ENCODE data around the gene ADAM22.
"Not testable (repeated sequence)": the region's sequence is repeated elsewhere in the genome, so short reads cannot be mapped to it uniquely, and the experiment has no call there.

The ADAM22 gene, protein sequence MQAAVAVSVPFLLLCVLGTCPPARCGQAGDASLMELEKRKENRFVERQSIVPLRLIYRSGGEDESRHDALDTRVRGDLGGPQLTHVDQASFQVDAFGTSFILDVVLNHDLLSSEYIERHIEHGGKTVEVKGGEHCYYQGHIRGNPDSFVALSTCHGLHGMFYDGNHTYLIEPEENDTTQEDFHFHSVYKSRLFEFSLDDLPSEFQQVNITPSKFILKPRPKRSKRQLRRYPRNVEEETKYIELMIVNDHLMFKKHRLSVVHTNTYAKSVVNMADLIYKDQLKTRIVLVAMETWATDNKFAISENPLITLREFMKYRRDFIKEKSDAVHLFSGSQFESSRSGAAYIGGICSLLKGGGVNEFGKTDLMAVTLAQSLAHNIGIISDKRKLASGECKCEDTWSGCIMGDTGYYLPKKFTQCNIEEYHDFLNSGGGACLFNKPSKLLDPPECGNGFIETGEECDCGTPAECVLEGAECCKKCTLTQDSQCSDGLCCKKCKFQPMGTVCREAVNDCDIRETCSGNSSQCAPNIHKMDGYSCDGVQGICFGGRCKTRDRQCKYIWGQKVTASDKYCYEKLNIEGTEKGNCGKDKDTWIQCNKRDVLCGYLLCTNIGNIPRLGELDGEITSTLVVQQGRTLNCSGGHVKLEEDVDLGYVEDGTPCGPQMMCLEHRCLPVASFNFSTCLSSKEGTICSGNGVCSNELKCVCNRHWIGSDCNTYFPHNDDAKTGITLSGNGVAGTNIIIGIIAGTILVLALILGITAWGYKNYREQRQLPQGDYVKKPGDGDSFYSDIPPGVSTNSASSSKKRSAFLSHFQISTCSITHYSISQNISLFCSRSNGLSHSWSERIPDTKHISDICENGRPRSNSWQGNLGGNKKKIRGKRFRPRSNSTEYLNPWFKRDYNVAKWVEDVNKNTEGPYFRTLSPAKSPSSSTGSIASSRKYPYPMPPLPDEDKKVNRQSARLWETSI

DNA sequence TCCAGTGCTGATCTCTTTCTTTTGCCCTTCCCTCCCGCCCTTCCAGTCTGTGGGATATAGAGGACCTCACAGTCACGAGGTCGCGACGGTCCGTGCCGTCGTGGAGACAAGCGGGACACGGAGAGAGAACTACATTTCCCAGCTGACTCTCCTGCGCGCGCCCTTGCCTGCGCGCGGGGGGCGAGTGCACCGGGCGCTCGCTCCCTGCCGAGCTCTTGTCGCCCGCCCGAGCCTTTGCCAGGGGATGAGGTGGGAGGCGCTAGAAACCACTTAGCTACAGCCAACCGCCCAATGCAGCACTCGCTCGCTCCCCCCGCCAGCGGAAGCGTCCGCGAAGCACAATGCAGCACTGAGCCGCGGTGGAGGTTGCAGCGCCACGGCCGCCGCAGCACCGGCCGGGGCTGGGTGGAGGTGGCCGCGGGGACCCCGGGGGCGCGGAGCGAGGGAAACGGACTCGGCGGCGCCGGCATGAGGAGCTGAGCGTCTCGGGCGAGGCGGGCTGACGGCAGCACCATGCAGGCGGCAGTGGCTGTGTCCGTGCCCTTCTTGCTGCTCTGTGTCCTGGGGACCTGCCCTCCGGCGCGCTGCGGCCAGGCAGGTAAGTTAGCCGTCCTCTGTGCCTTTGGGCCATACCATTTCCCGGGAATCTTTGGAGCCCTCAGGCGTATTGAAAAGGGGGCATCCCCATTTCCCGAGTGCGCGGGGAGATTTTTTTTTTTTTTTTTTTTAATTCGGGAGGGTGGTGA lies at the start of gene ADAM22:
Gene ADAM22 (plus strand): TSS at position 299 of the 746 bp plus-strand sequence. CDS start 215 bp downstream, at position 514.
- H3K27ac ChIP-seq (ENCODE audit: low read length): no peak within 1 kb of the TSS
- no peaks in the 10 kb centered on the region for H3K9me3 ChIP-seq (ENCODE audit: insufficient read depth, low read depth, low read length)
- H3K36me3 ChIP-seq (ENCODE audit: insufficient read depth, low read depth, low read length): peaks cover 7% of the 10 kb centered on the region; the same call in 1 of the 2 replicates
- no peaks in the 10 kb centered on the region for H3K4me1 ChIP-seq (ENCODE audit: insufficient read depth, low read length)
- peak within 1 kb of the TSS; percentile 90 for H3K4me3 ChIP-seq (ENCODE audit: low read length)
- peak within 1 kb of the TSS; percentile 84 for H3K9ac ChIP-seq (ENCODE audit: low read depth, low read length)
- peaks cover 16% of the 10 kb centered on the region for H3K27me3 ChIP-seq (ENCODE audit: insufficient read depth, low read length)

DNA sequence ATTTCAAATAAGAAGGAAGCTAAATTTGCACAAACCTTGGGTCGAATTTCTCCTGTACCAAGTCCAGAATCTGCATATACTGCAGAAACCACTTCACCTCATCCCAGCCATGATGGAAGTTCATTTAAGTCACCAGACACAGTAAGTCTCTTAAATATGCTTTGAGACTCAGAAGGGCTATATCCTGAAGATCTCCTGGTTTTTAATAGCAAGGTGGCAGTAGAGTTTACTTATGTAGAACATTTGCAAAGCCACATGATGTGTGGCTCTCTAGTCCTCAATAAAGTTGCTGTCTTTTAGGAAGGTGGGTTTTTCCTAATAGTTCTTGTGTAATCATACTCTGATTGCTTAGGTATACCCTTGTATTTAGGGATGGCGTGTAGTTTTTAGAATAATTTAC lies 49.0 kb upstream of the ADAM22 start:
- Histone ChIP-seq H3K4me3 (ENCODE audit: low read length) (no peak overlapping the region), H3K27me3 (ENCODE audit: insufficient read depth, low read length) (no peaks in the 10 kb centered on the region), H3K27ac (ENCODE audit: low read length) (no peak overlapping the region), H3K9ac (ENCODE audit: low read depth, low read length) (no peak overlapping the region), H3K9me3 (ENCODE audit: insufficient read depth, low read depth, low read length) (no peaks in the 10 kb centered on the region), H3K36me3 (ENCODE audit: insufficient read depth, low read depth, low read length) (peaks cover 98% of the 10 kb centered on the region), H3K4me1 (ENCODE audit: insufficient read depth, low read length) (no peaks in the 10 kb centered on the region)

DNA sequence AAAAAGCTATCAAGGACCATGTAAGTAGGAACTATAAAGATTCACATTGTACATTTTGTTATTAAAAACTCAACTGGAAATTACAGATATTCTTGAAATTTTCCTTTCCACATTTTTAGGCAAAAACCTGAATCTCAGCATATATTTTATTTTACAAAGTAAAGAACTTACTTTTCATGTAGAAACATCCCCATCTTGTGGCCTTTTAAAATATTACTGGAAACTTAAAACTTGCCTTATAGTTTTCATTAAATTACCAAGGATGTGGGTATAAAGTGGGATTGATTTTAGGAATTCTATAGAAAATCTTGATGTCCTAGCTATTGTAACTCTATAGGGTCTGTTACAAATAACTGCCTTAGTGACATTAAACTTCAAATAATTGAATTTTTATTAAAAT lies 47.2 kb upstream of the ADAM22 start:
- Histone ChIP-seq H3K4me1 (ENCODE audit: insufficient read depth, low read length) (no peaks in the 10 kb centered on the region), H3K9me3 (ENCODE audit: insufficient read depth, low read depth, low read length) (no peaks in the 10 kb centered on the region), H3K4me3 (ENCODE audit: low read length) (no peak overlapping the region), H3K27me3 (ENCODE audit: insufficient read depth, low read length) (no peaks in the 10 kb centered on the region), H3K9ac (ENCODE audit: low read depth, low read length) (no peak overlapping the region), H3K36me3 (ENCODE audit: insufficient read depth, low read depth, low read length) (peaks cover 98% of the 10 kb centered on the region), H3K27ac (ENCODE audit: low read length) (no peak overlapping the region)

DNA sequence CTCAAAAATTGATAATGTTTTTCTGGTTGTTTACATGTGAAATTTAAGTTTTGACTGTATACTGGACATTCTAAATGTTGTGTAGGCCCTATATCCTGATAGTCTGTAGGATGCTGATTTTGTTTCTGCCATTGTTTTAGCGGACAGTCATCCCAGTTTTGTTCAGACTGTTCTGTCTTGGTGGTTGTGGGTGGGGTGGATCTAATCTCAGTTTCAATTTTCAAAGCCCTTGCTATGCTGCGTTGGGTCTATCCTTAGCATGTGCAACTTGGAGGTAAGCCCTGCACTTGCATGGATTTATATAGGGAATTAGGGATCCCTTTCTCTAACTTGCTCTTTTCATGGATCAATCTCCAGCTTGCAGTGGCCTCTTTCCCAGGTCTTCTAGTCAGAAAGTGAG lies 38.7 kb upstream of the ADAM22 start:
- Histone ChIP-seq H3K27ac (ENCODE audit: low read length) (no peak overlapping the region), H3K4me1 (ENCODE audit: insufficient read depth, low read length) (no peaks in the 10 kb centered on the region), H3K9ac (ENCODE audit: low read depth, low read length) (no peak overlapping the region), H3K36me3 (ENCODE audit: insufficient read depth, low read depth, low read length) (peaks cover 92% of the 10 kb centered on the region), H3K4me3 (ENCODE audit: low read length) (no peak overlapping the region), H3K9me3 (ENCODE audit: insufficient read depth, low read depth, low read length) (no peaks in the 10 kb centered on the region), H3K27me3 (ENCODE audit: insufficient read depth, low read length) (no peaks in the 10 kb centered on the region)

DNA sequence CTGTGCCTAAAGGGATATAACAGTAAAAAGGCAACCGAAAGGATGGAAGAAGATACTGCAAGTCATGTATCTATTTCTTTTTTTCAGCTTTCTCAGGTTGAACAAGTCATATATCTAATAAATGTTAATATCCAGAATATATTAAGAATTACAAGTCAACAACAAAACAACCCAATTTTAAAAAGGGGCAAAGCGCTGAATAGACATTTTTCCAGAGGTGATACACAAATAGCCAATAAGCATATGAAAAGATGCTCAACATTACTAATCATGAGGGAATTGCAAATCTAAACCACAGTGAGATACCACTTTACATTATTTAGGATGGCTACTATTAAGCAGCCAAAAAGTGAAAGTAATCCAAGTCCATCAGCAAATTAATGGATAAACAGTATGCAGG lies 34.8 kb upstream of the ADAM22 start:
- Histone ChIP-seq H3K9ac (ENCODE audit: low read depth, low read length) (no peak overlapping the region), H3K9me3 (ENCODE audit: insufficient read depth, low read depth, low read length) (no peaks in the 10 kb centered on the region), H3K4me1 (ENCODE audit: insufficient read depth, low read length) (no peaks in the 10 kb centered on the region), H3K27me3 (ENCODE audit: insufficient read depth, low read length) (no peaks in the 10 kb centered on the region), H3K27ac (ENCODE audit: low read length) (no peak overlapping the region), H3K36me3 (ENCODE audit: insufficient read depth, low read depth, low read length) (peaks cover 97% of the 10 kb centered on the region), H3K4me3 (ENCODE audit: low read length) (no peak overlapping the region)

DNA sequence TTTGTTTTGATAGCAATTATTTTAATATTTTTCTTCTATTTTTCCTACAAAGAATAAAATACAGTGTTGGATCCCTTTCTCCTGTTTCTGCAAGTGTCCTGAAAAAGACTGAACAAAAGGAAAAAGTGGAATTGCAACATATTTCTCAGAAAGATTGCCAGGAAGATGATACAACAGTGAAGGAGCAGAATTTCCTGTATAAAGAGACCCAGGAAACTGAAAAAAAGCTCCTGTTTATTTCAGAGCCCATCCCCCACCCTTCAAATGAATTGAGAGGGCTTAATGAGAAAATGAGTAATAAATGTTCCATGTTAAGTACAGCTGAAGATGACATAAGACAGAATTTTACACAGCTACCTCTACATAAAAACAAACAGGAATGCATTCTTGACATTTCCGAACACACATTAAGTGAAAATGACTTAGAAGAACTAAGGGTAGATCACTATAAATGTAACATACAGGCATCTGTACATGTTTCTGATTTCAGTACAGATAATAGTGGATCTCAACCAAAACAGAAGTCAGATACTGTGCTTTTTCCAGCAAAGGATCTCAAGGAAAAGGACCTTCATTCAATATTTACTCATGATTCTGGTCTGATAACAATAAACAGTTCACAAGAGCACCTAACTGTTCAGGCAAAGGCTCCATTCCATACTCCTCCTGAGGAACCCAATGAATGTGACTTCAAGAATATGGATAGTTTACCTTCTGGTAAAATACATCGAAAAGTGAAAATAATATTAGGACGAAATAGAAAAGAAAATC lies 26.7 kb upstream of the ADAM22 start:
- peaks cover 58% of the 10 kb centered on the region for H3K36me3 ChIP-seq (ENCODE audit: insufficient read depth, low read depth, low read length)
- not testable (repeated sequence) for H3K4me3 ChIP-seq (ENCODE audit: low read length); H3K9me3 ChIP-seq (ENCODE audit: insufficient read depth, low read depth, low read length); H3K27ac ChIP-seq (ENCODE audit: low read length); H3K27me3 ChIP-seq (ENCODE audit: insufficient read depth, low read length); H3K4me1 ChIP-seq (ENCODE audit: insufficient read depth, low read length); H3K9ac ChIP-seq (ENCODE audit: low read depth, low read length)

DNA sequence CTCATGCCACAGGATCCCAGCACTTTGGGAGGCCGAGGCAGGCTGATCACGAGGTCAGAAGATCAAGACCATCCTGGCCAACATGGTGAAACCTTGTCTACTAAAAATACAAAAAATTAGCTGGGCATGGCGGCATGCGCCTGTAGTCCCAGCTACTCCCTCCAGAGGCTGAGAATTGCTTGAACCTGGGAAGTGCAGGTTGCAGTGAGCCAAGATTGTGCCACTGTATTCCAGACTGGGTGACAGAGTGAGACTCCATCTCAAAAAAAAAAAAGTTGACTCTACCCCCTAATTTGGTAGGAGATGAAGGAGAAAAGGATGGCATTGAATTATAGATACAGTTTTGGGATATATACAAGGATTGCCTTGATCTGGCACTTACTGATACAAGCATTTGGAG lies 25.2 kb upstream of the ADAM22 start:
- H3K27me3 ChIP-seq (ENCODE audit: insufficient read depth, low read length); H3K4me3 ChIP-seq (ENCODE audit: low read length): not testable (repeated sequence)
- H3K36me3 ChIP-seq (ENCODE audit: insufficient read depth, low read depth, low read length): peaks cover 43% of the 10 kb centered on the region

DNA sequence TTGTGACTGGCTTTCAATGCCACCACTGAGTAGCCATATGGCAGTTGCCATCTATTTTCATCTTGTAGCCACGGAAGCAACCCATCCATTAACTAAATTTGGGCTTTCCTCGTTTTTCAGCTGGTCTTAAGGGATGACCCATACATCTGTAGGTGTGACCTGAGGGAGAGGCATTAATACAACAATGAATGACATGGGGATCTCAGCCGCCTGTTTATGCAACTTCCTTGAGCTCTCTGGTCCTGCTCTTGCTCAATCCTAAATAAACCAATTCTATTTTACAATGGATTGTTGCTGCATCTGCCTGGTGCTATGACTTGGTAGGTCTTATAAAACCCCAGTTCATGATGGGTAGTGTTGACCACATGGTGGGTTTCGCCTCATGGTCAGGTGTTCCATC lies 21.9 kb upstream of the ADAM22 start:
- Histone ChIP-seq H3K27me3 (ENCODE audit: insufficient read depth, low read length) (no peaks in the 10 kb centered on the region), H3K9me3 (ENCODE audit: insufficient read depth, low read depth, low read length) (no peaks in the 10 kb centered on the region), H3K36me3 (ENCODE audit: insufficient read depth, low read depth, low read length) (peaks cover 14% of the 10 kb centered on the region), H3K9ac (ENCODE audit: low read depth, low read length) (no peak overlapping the region), H3K27ac (ENCODE audit: low read length) (no peak overlapping the region), H3K4me1 (ENCODE audit: insufficient read depth, low read length) (no peaks in the 10 kb centered on the region), H3K4me3 (ENCODE audit: low read length) (no peak overlapping the region)

More for the DNA sequence above, 25.2 kb upstream of the ADAM22 start:
- not testable (repeated sequence) for H3K27ac ChIP-seq (ENCODE audit: low read length); H3K9me3 ChIP-seq (ENCODE audit: insufficient read depth, low read depth, low read length); H3K4me1 ChIP-seq (ENCODE audit: insufficient read depth, low read length); H3K9ac ChIP-seq (ENCODE audit: low read depth, low read length)

DNA sequence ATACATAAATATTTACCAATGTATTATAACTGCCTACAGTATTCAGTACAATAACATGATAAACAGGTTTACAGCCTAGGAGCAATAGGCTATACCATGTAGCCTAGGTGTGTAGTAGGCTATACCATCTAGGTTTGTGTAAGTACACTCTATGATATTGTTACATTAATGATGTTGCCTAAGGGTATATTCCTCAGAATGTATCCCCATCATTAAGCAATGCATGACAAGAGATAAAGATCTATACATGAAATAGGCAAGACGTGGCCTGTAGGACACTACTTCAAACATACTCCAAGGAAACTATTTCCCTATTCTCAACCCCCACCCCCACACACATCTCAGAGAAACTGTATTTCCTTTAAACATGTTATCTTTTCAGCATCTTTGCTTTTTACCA lies 15.3 kb upstream of the ADAM22 start:
- Histone ChIP-seq H3K4me1 (ENCODE audit: insufficient read depth, low read length) (no peaks in the 10 kb centered on the region), H3K36me3 (ENCODE audit: insufficient read depth, low read depth, low read length) (no peaks in the 10 kb centered on the region), H3K27me3 (ENCODE audit: insufficient read depth, low read length) (no peaks in the 10 kb centered on the region), H3K9ac (ENCODE audit: low read depth, low read length) (no peak overlapping the region), H3K27ac (ENCODE audit: low read length) (no peak overlapping the region), H3K4me3 (ENCODE audit: low read length) (no peak overlapping the region), H3K9me3 (ENCODE audit: insufficient read depth, low read depth, low read length) (no peaks in the 10 kb centered on the region)

DNA sequence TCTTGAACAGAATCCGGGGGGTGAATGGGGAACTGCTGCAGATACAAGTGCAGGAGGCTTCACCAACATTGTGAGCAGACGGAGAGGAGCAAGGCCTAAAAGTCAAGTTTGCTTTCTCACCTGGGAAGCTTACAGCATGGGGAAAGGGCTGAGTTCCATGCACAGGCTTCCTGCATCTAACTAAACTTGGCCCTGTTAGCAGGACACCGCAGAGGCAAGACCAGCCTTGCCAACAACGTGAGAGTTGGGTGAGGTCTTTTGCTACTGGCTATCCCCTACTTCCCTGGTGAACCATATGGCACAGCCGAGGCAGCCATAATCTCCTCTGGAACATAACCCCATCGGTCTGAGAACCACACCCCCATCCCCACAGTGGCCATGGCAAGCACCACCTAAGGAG lies 14.2 kb upstream of the ADAM22 start:
- H3K4me3 ChIP-seq (ENCODE audit: low read length): no peak overlapping the region
- H3K9me3 ChIP-seq (ENCODE audit: insufficient read depth, low read depth, low read length): no peaks in the 10 kb centered on the region

DNA sequence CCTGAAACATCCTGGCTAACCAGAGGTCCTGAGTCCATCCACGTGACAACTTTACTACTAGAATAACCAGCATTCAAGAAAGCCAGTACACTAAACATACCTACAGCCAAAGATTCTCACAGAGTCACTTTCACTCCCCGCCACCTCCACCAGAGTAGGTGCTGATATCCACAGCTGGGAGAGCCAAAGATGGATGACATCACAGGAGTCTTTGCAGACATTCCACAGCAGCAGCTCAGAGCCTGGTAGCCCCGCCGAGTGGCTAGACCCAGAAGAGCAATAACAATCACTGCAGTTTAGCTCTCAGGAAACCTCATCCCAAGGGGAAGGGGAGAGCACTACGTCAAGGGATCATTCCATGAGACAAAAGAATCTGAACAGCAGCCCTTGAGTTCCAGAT lies 13.5 kb upstream of the ADAM22 start:
- Histone ChIP-seq H3K4me3 (ENCODE audit: low read length) (no peak overlapping the region), H3K27me3 (ENCODE audit: insufficient read depth, low read length) (no peaks in the 10 kb centered on the region), H3K9me3 (ENCODE audit: insufficient read depth, low read depth, low read length) (no peaks in the 10 kb centered on the region), H3K4me1 (ENCODE audit: insufficient read depth, low read length) (no peaks in the 10 kb centered on the region), H3K36me3 (ENCODE audit: insufficient read depth, low read depth, low read length) (no peaks in the 10 kb centered on the region), H3K27ac (ENCODE audit: low read length) (no peak overlapping the region), H3K9ac (ENCODE audit: low read depth, low read length) (no peak overlapping the region)

More for the DNA sequence above, 14.2 kb upstream of the ADAM22 start:
- no peaks in the 10 kb centered on the region for H3K4me1 ChIP-seq (ENCODE audit: insufficient read depth, low read length)
- H3K27ac ChIP-seq (ENCODE audit: low read length): no peak overlapping the region
- H3K27me3 ChIP-seq (ENCODE audit: insufficient read depth, low read length): no peaks in the 10 kb centered on the region
- no peaks in the 10 kb centered on the region for H3K36me3 ChIP-seq (ENCODE audit: insufficient read depth, low read depth, low read length)
- H3K9ac ChIP-seq (ENCODE audit: low read depth, low read length): no peak overlapping the region

Measured in iPS-20b (cell line).